Measurements from ENCODE around the gene MARCKSL1.

MARCKSL1 gene

GRCh38 chr1:32334274-32334861, 1.7 kb downstream of the MARCKSL1 start:
- Histone ChIP-seq H3K4me3 (ENCODE audit: low read depth in 1 of 2, low read length in 2 of 2) (peak overlapping the region; percentile 56 to 74), H3K4me1 (ENCODE audit: control insufficient read depth in 1 of 2, insufficient read depth in 2 of 2, low read length in 2 of 2) (peaks cover 38 to 46% of the 10 kb centered on the region in 2 donors)

GRCh38 chr1:32333251-32333963, 2.6 kb downstream of the MARCKSL1 start:
- Histone ChIP-seq H3K27ac (ENCODE audit: low read depth, low read length) (no peak overlapping the region), H3K4me3 (ENCODE audit: low read depth in 1 of 2, low read length in 2 of 2) (no peak overlapping the region), H3K27me3 (ENCODE audit: control insufficient read depth in 1 of 2, insufficient read depth in 2 of 2, low read length in 2 of 2) (no peaks in the 10 kb centered on the region), H3K4me1 (ENCODE audit: control insufficient read depth in 1 of 2, insufficient read depth in 2 of 2, low read length in 2 of 2) (peaks cover 36 to 42% of the 10 kb centered on the region in 2 donors), H3K9me3 (ENCODE audit: control insufficient read depth in 1 of 2, low read length in 2 of 2) (no peaks in the 10 kb centered on the region), H3K36me3 (ENCODE audit: control insufficient read depth in 1 of 2, insufficient read depth in 2 of 2, low read length in 2 of 2) (peaks cover 32 to 48% of the 10 kb centered on the region in 2 donors), H3K9ac (ENCODE audit: low read depth in 1 of 2, low read length in 2 of 2) (no peak overlapping the region)

More at GRCh38 chr1:32334274-32334861, 1.7 kb downstream of the MARCKSL1 start:
- H3K9ac ChIP-seq (ENCODE audit: low read depth in 1 of 2, low read length in 2 of 2) = peak overlapping the region; percentile 55 to 64
- H3K36me3 ChIP-seq (ENCODE audit: control insufficient read depth in 1 of 2, insufficient read depth in 2 of 2, low read length in 2 of 2) = peaks cover 25 to 39% of the 10 kb centered on the region in 2 donors
- H3K9me3 ChIP-seq (ENCODE audit: control insufficient read depth in 1 of 2, low read length in 2 of 2) = no peaks in the 10 kb centered on the region
- no peak overlapping the region for H3K27ac ChIP-seq (ENCODE audit: low read depth, low read length)
- H3K27me3 ChIP-seq (ENCODE audit: control insufficient read depth in 1 of 2, insufficient read depth in 2 of 2, low read length in 2 of 2) = no peaks in the 10 kb centered on the region

- Histone ChIP-seq H3K9me3 (ENCODE audit: control insufficient read depth in 1 of 2, low read length in 2 of 2) (no peaks in the 10 kb centered on the region), H3K9ac (ENCODE audit: low read depth in 1 of 2, low read length in 2 of 2) (no peak overlapping the region), H3K4me1 (ENCODE audit: control insufficient read depth in 1 of 2, insufficient read depth in 2 of 2, low read length in 2 of 2) (peaks cover 27 to 33% of the 10 kb centered on the region in 2 donors), H3K36me3 (ENCODE audit: control insufficient read depth in 1 of 2, insufficient read depth in 2 of 2, low read length in 2 of 2) (peaks cover 40 to 55% of the 10 kb centered on the region in 2 donors), H3K27ac (ENCODE audit: low read depth, low read length) (no peak overlapping the region), H3K4me3 (ENCODE audit: low read depth in 1 of 2, low read length in 2 of 2) (no peak overlapping the region), H3K27me3 (ENCODE audit: control insufficient read depth in 1 of 2, insufficient read depth in 2 of 2, low read length in 2 of 2) (no peaks in the 10 kb centered on the region)
Measured at GRCh38 chr1:32332290-32333079, 3.5 kb downstream of the MARCKSL1 start.

GRCh38 chr1:32331549-32331948, 4.5 kb downstream of the MARCKSL1 start:
- no peaks in the 10 kb centered on the region for H3K9me3 ChIP-seq (ENCODE audit: control insufficient read depth in 1 of 2, low read length in 2 of 2)
- H3K27ac ChIP-seq (ENCODE audit: low read depth, low read length) = no peak overlapping the region
- H3K9ac ChIP-seq (ENCODE audit: low read depth in 1 of 2, low read length in 2 of 2) = no peak overlapping the region
- peaks cover 18 to 27% of the 10 kb centered on the region in 2 donors for H3K4me1 ChIP-seq (ENCODE audit: control insufficient read depth in 1 of 2, insufficient read depth in 2 of 2, low read length in 2 of 2)
- H3K4me3 ChIP-seq (ENCODE audit: low read depth in 1 of 2, low read length in 2 of 2) = no peak overlapping the region
- H3K36me3 ChIP-seq (ENCODE audit: control insufficient read depth in 1 of 2, insufficient read depth in 2 of 2, low read length in 2 of 2) = peaks cover 48 to 63% of the 10 kb centered on the region in 2 donors
- no peaks in the 10 kb centered on the region for H3K27me3 ChIP-seq (ENCODE audit: control insufficient read depth in 1 of 2, insufficient read depth in 2 of 2, low read length in 2 of 2)

GRCh38 chr1:32330558-32331151, 5.4 kb downstream of the MARCKSL1 start:
- Histone ChIP-seq H3K27ac (ENCODE audit: low read depth, low read length) (no peak overlapping the region), H3K9ac (ENCODE audit: low read depth in 1 of 2, low read length in 2 of 2) (no peak overlapping the region), H3K36me3 (ENCODE audit: control insufficient read depth in 1 of 2, insufficient read depth in 2 of 2, low read length in 2 of 2) (peaks cover 48 to 71% of the 10 kb centered on the region in 2 donors), H3K4me1 (ENCODE audit: control insufficient read depth in 1 of 2, insufficient read depth in 2 of 2, low read length in 2 of 2) (peaks cover 16 to 25% of the 10 kb centered on the region in 2 donors), H3K27me3 (ENCODE audit: control insufficient read depth in 1 of 2, insufficient read depth in 2 of 2, low read length in 2 of 2) (no peaks in the 10 kb centered on the region), H3K4me3 (ENCODE audit: low read depth in 1 of 2, low read length in 2 of 2) (no peak overlapping the region), H3K9me3 (ENCODE audit: control insufficient read depth in 1 of 2, low read length in 2 of 2) (no peaks in the 10 kb centered on the region)

GRCh38 chr1:32329931-32330466, 6.0 kb downstream of the MARCKSL1 start:
- Histone ChIP-seq H3K9ac (ENCODE audit: low read depth in 1 of 2, low read length in 2 of 2) (no peak overlapping the region), H3K4me3 (ENCODE audit: low read depth in 1 of 2, low read length in 2 of 2) (no peak overlapping the region), H3K36me3 (ENCODE audit: control insufficient read depth in 1 of 2, insufficient read depth in 2 of 2, low read length in 2 of 2) (peaks cover 48 to 77% of the 10 kb centered on the region in 2 donors), H3K9me3 (ENCODE audit: control insufficient read depth in 1 of 2, low read length in 2 of 2) (no peaks in the 10 kb centered on the region), H3K27ac (ENCODE audit: low read depth, low read length) (no peak overlapping the region), H3K27me3 (ENCODE audit: control insufficient read depth in 1 of 2, insufficient read depth in 2 of 2, low read length in 2 of 2) (no peaks in the 10 kb centered on the region), H3K4me1 (ENCODE audit: control insufficient read depth in 1 of 2, insufficient read depth in 2 of 2, low read length in 2 of 2) (peaks cover 15 to 24% of the 10 kb centered on the region in 2 donors)

GRCh38 chr1:32327204-32327603, 8.8 kb downstream of the MARCKSL1 start:
- no peak overlapping the region for H3K4me3 ChIP-seq (ENCODE audit: low read depth in 1 of 2, low read length in 2 of 2)
- H3K27me3 ChIP-seq (ENCODE audit: control insufficient read depth in 1 of 2, insufficient read depth in 2 of 2, low read length in 2 of 2) = no peaks in the 10 kb centered on the region
- H3K27ac ChIP-seq (ENCODE audit: low read depth, low read length) = no peak overlapping the region
- H3K4me1 ChIP-seq (ENCODE audit: control insufficient read depth in 1 of 2, insufficient read depth in 2 of 2, low read length in 2 of 2) = peaks cover 11 to 17% of the 10 kb centered on the region in 2 donors
- H3K9me3 ChIP-seq (ENCODE audit: control insufficient read depth in 1 of 2, low read length in 2 of 2) = no peaks in the 10 kb centered on the region
- H3K9ac ChIP-seq (ENCODE audit: low read depth in 1 of 2, low read length in 2 of 2) = no peak overlapping the region
- peaks cover 48 to 78% of the 10 kb centered on the region in 2 donors for H3K36me3 ChIP-seq (ENCODE audit: control insufficient read depth in 1 of 2, insufficient read depth in 2 of 2, low read length in 2 of 2)

- H3K9ac ChIP-seq (ENCODE audit: low read depth in 1 of 2, low read length in 2 of 2) = peak overlapping the region; percentile 36 to 38
- peaks cover 1 to 51% of the 10 kb centered on the region in 2 donors for H3K36me3 ChIP-seq (ENCODE audit: control insufficient read depth in 1 of 2, insufficient read depth in 2 of 2, low read length in 2 of 2)
- H3K27me3 ChIP-seq (ENCODE audit: control insufficient read depth in 1 of 2, insufficient read depth in 2 of 2, low read length in 2 of 2) = no peaks in the 10 kb centered on the region
- H3K4me3 ChIP-seq (ENCODE audit: low read depth in 1 of 2, low read length in 2 of 2) = peak overlapping the region; percentile 6 to 50
- peak overlapping the region; percentile 48 for H3K27ac ChIP-seq (ENCODE audit: low read depth, low read length)
- H3K9me3 ChIP-seq (ENCODE audit: control insufficient read depth in 1 of 2, low read length in 2 of 2) = no peaks in the 10 kb centered on the region
- peaks cover 25 to 31% of the 10 kb centered on the region in 2 donors for H3K4me1 ChIP-seq (ENCODE audit: control insufficient read depth in 1 of 2, insufficient read depth in 2 of 2, low read length in 2 of 2)
Measured at GRCh38 chr1:32321712-32322291, 14.2 kb downstream of the MARCKSL1 start.

GRCh38 chr1:32318127-32318869, 17.7 kb downstream of the MARCKSL1 start:
- H3K4me1 ChIP-seq (ENCODE audit: control insufficient read depth in 1 of 2, insufficient read depth in 2 of 2, low read length in 2 of 2) = peaks cover 20 to 26% of the 10 kb centered on the region in 2 donors
- no peaks in the 10 kb centered on the region for H3K27me3 ChIP-seq (ENCODE audit: control insufficient read depth in 1 of 2, insufficient read depth in 2 of 2, low read length in 2 of 2)

More at GRCh38 chr1:32318127-32318869, 17.7 kb downstream of the MARCKSL1 start:
- Histone ChIP-seq H3K4me3 (ENCODE audit: low read depth in 1 of 2, low read length in 2 of 2) (no peak overlapping the region), H3K9ac (ENCODE audit: low read depth in 1 of 2, low read length in 2 of 2) (no peak overlapping the region), H3K27ac (ENCODE audit: low read depth, low read length) (no peak overlapping the region), H3K9me3 (ENCODE audit: control insufficient read depth in 1 of 2, low read length in 2 of 2) (no peaks in the 10 kb centered on the region), H3K36me3 (ENCODE audit: control insufficient read depth in 1 of 2, insufficient read depth in 2 of 2, low read length in 2 of 2) (peaks cover 0 to 37% of the 10 kb centered on the region in 2 donors)
